Osteocyte (in vitro differentiated cells): ENCODE data around the gene SV2B. TPM values are rescaled to one million over a fixed set of nuclear protein-coding genes. Genes with fewer than 3 reads are reported as not detected.

Experiments used
- DNase-seq: peaks from one replicate; pipeline ENCODE4 v3.0.0; 2021; ENCODE audit warnings: mixed read lengths; ENCODE audit not compliant: unreplicated experiment; ENCODE audit errors: extremely low spot score
- H3K27ac Mint-ChIP-seq: one replicate; pipeline ENCODE4 v1.8.0; 2021; ENCODE audit warnings: mild to moderate bottlenecking, mixed read lengths; ENCODE audit not compliant: unreplicated experiment
- H3K27me3 Mint-ChIP-seq: one replicate; pipeline ENCODE4 v1.8.0; 2021; ENCODE audit warnings: mixed read lengths; ENCODE audit not compliant: unreplicated experiment
- H3K36me3 Mint-ChIP-seq: one replicate; pipeline ENCODE4 v1.8.0; 2021; ENCODE audit warnings: mixed read lengths; ENCODE audit not compliant: unreplicated experiment
- H3K4me1 Mint-ChIP-seq: one replicate; pipeline ENCODE4 v1.8.0; 2021; ENCODE audit warnings: mixed read lengths; ENCODE audit not compliant: unreplicated experiment
- H3K4me3 Mint-ChIP-seq: one replicate; pipeline ENCODE4 v1.8.0; 2021; ENCODE audit warnings: mild to moderate bottlenecking, moderate library complexity, mixed read lengths; ENCODE audit not compliant: unreplicated experiment
- H3K9me3 Mint-ChIP-seq: one replicate; pipeline ENCODE4 v1.8.0; 2021; ENCODE audit warnings: mixed read lengths; ENCODE audit not compliant: unreplicated experiment
- CTCF ChIP-seq: fragments of 200-600 bp; sonication (generic); IDR thresholded peaks from 2 replicates; pipeline ENCODE4 v1.5.0; 2021; ENCODE audit warnings: antibody characterized with exemption, mild to moderate bottlenecking, moderate library complexity
- total RNA-seq: library from RNA; stranded (reverse); gene quantifications from 2 replicates; pipeline ENCODE4 v1.2.1, GENCODE V29; 2021

SV2B gene
- total RNA-seq, 1 donor from 2014 or later = not detected

- no peak for TF ChIP-seq CTCF
These were observed 954 bp downstream of the SV2B start for GRCh38 chr15:91100814-91101607.

GRCh38 chr15:91101608-91101920 is 1.5 kb downstream of the SV2B start:
- Mint-ChIP-seq H3K4me1 (peaks cover 13% of the 10 kb centered on the region), H3K4me3 (no peak overlapping the region), H3K9me3 (no peaks in the 10 kb centered on the region), H3K27ac (no peak overlapping the region), H3K27me3 (peaks cover 65% of the 10 kb centered on the region), H3K36me3 (no peaks in the 10 kb centered on the region)
- no peak for DNase-seq
- TF ChIP-seq CTCF = no peak

More at GRCh38 chr15:91100814-91101607, 954 bp downstream of the SV2B start:
- H3K4me1 Mint-ChIP-seq = peaks cover 13% of the 10 kb centered on the region
- H3K4me3 Mint-ChIP-seq = peak overlapping the region; percentile 70
- H3K36me3 Mint-ChIP-seq = no peaks in the 10 kb centered on the region
- no peaks in the 10 kb centered on the region for H3K9me3 Mint-ChIP-seq
- peaks cover 69% of the 10 kb centered on the region for H3K27me3 Mint-ChIP-seq
- DNase-seq = no peak
- H3K27ac Mint-ChIP-seq = no peak overlapping the region

GRCh38 chr15:91102546-91103330 is 2.7 kb downstream of the SV2B start:
- Mint-ChIP-seq H3K27me3 (peaks cover 56% of the 10 kb centered on the region), H3K9me3 (no peaks in the 10 kb centered on the region), H3K4me3 (no peak overlapping the region), H3K36me3 (no peaks in the 10 kb centered on the region), H3K4me1 (peaks cover 13% of the 10 kb centered on the region), H3K27ac (no peak overlapping the region)
- TF ChIP-seq CTCF = no peak
- no peak for DNase-seq

- Mint-ChIP-seq H3K4me3 (no peak overlapping the region), H3K27me3 (peaks cover 44% of the 10 kb centered on the region), H3K9me3 (no peaks in the 10 kb centered on the region), H3K36me3 (no peaks in the 10 kb centered on the region), H3K27ac (no peak overlapping the region), H3K4me1 (peaks cover 13% of the 10 kb centered on the region)
- DNase-seq = no peak
- TF ChIP-seq CTCF = no peak
These were observed 4.1 kb downstream of the SV2B start for GRCh38 chr15:91104111-91104510.

- no peak for DNase-seq
- Mint-ChIP-seq H3K27ac (no peak overlapping the region), H3K36me3 (no peaks in the 10 kb centered on the region), H3K4me3 (no peak overlapping the region), H3K9me3 (no peaks in the 10 kb centered on the region), H3K4me1 (no peaks in the 10 kb centered on the region), H3K27me3 (peaks cover 6% of the 10 kb centered on the region)
- no peak for TF ChIP-seq CTCF
These were observed 8.4 kb downstream of the SV2B start for GRCh38 chr15:91108421-91108820.
